HL-60 (cell line): Measurements from ENCODE around the gene C5orf47.

Experiments
- CTCF ChIP-seq: IDR thresholded peaks from one replicate; pipeline ENCODE4 v1.5.1; 2011; ENCODE audit warnings: low read length, control low read depth, inconsistent platforms; ENCODE audit not compliant: insufficient read depth
- POLR2AphosphoS5 ChIP-seq: IDR thresholded peaks from 2 replicates; pipeline ENCODE4 v1.6.1; 2012; ENCODE audit warnings: low read depth
- REST ChIP-seq: IDR thresholded peaks from 2 replicates; pipeline ENCODE4 v1.6.1; 2012; ENCODE audit warnings: low read depth; ENCODE audit not compliant: insufficient replicate concordance

GRCh38 chr5:173964506-173964905, 24.5 kb upstream of the C5orf47 start:
- TF ChIP-seq CTCF (no peak), POLR2AphosphoS5 (no peak), REST (no peak)
